KMS-11 (cell line): ENCODE data around the gene RNF38.

ENCODE experiments used
- H2AFZ ChIP-seq: fragments of 200-600 bp; sonication (generic); 2 replicates; pipeline ENCODE4 v1.6.1; 2016; ENCODE audit warnings: antibody characterized with exemption, mixed run types, low read depth
- H3K27ac ChIP-seq: fragments of 200-600 bp; sonication (generic); 2 replicates; pipeline ENCODE4 v1.6.1; 2016; ENCODE audit warnings: mild to moderate bottlenecking, mixed run types
- H3K27me3 ChIP-seq: fragments of 200-600 bp; sonication (generic); 2 replicates; pipeline ENCODE4 v1.6.1; 2017; ENCODE audit warnings: mild to moderate bottlenecking, low read depth, mixed run types, moderate library complexity; ENCODE audit not compliant: insufficient read depth
- H3K36me3 ChIP-seq: fragments of 200-600 bp; sonication (generic); 2 replicates; pipeline ENCODE4 v1.6.1; 2017; ENCODE audit warnings: mild to moderate bottlenecking, mixed run types; ENCODE audit not compliant: insufficient read depth
- H3K4me1 ChIP-seq: fragments of 200-600 bp; sonication (generic); 2 replicates; pipeline ENCODE4 v1.6.1; 2016; ENCODE audit warnings: mild to moderate bottlenecking, low read depth, mixed run types; ENCODE audit not compliant: poor library complexity, severe bottlenecking
- H3K4me2 ChIP-seq: fragments of 200-600 bp; sonication (generic); 2 replicates; pipeline ENCODE4 v1.7.0; 2016; ENCODE audit warnings: mild to moderate bottlenecking, mixed run types
- H3K4me3 ChIP-seq: fragments of 200-600 bp; sonication (generic); IDR thresholded peaks from 2 replicates; pipeline ENCODE4 v1.6.1; 2017; ENCODE audit warnings: low read depth, low read length, mixed read lengths; ENCODE audit not compliant: insufficient read depth
- H3K79me2 ChIP-seq: fragments of 200-600 bp; sonication (generic); 2 replicates; pipeline ENCODE4 v1.6.1; 2016; ENCODE audit warnings: low read depth, mixed run types; ENCODE audit not compliant: insufficient read depth
- H3K9ac ChIP-seq: fragments of 200-600 bp; sonication (generic); 2 replicates; pipeline ENCODE4 v1.6.1; 2016; ENCODE audit warnings: mild to moderate bottlenecking, mixed run types
- H4K20me1 ChIP-seq: fragments of 200-600 bp; sonication (generic); 2 replicates; pipeline ENCODE4 v1.6.1; 2016; ENCODE audit warnings: mild to moderate bottlenecking, mixed run types; ENCODE audit not compliant: insufficient read depth
- CTCF ChIP-seq: fragments of 200-600 bp; sonication (generic); conservative IDR thresholded peaks from 2 replicates; pipeline ENCODE4 v1.6.1; 2017; ENCODE audit warnings: low read depth, mild to moderate bottlenecking, antibody characterized with exemption, low read length, moderate library complexity, mixed read lengths

The RNF38 gene

DNA sequence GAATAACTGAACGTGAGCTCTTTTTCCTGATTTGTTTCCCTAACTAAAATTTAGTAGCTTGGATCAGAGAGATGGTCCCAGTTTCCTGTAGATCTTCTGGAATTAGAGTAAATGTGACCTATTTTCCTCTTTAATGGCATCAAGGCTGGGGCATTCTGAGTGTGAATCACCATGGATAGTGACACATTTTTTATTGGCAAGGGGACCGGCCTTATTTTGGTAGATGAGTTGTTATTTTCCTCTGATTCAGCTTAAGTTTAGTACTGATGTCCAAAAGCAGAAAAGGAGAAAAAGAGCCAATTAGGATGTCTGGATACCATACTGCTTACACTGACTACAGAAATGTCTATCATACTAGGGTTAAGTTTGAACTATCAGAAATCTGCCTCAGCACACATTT lies 68.1 kb downstream of the RNF38 start:
- Histone ChIP-seq H3K4me2 (no peak overlapping the region), H3K9ac (no peak overlapping the region), H3K79me2 (no peaks in the 10 kb centered on the region), H2AFZ (no peak overlapping the region), H3K27ac (no peak overlapping the region), H3K4me3 (no peak overlapping the region), H3K4me1 (peaks cover 27% of the 10 kb centered on the region), H3K36me3 (no peaks in the 10 kb centered on the region), H3K27me3 (no peaks in the 10 kb centered on the region), H4K20me1 (no peaks in the 10 kb centered on the region)
- TF ChIP-seq CTCF, result no peak

GRCh38 chr9:36328798-36329411 lies 71.2 kb downstream of the RNF38 start:
- Histone ChIP-seq H2AFZ (no peak overlapping the region), H3K4me2 (no peak overlapping the region), H3K4me1 (no peaks in the 10 kb centered on the region), H3K27me3 (no peaks in the 10 kb centered on the region), H3K9ac (no peak overlapping the region), H3K36me3 (no peaks in the 10 kb centered on the region), H3K79me2 (no peaks in the 10 kb centered on the region), H3K27ac (no peak overlapping the region), H4K20me1 (no peaks in the 10 kb centered on the region), H3K4me3 (no peak overlapping the region)
- TF ChIP-seq CTCF, result peak; percentile 93

- no peaks in the 10 kb centered on the region for H3K36me3 ChIP-seq
- no peaks in the 10 kb centered on the region for H4K20me1 ChIP-seq
- no peak for TF ChIP-seq CTCF
- H3K27me3 ChIP-seq, result no peaks in the 10 kb centered on the region
- H3K79me2 ChIP-seq, result no peaks in the 10 kb centered on the region
- H3K4me3 ChIP-seq, result no peak overlapping the region
- no peak overlapping the region for H3K27ac ChIP-seq
- H3K4me2 ChIP-seq, result no peak overlapping the region
- H2AFZ ChIP-seq, result no peak overlapping the region
- no peak overlapping the region for H3K9ac ChIP-seq
- no peaks in the 10 kb centered on the region for H3K4me1 ChIP-seq
Observed at GRCh38 chr9:36325081-36325828, 74.8 kb downstream of the RNF38 start.

- no peak overlapping the region for H2AFZ ChIP-seq
- no peak overlapping the region for H3K4me2 ChIP-seq
- no peak overlapping the region for H3K4me3 ChIP-seq
Observed at GRCh38 chr9:36323926-36324325, 76.1 kb downstream of the RNF38 start.

More at GRCh38 chr9:36323926-36324325, 76.1 kb downstream of the RNF38 start:
- TF ChIP-seq CTCF, result no peak
- H3K27me3 ChIP-seq, result no peaks in the 10 kb centered on the region
- H3K36me3 ChIP-seq, result no peaks in the 10 kb centered on the region
- no peaks in the 10 kb centered on the region for H3K79me2 ChIP-seq
- H4K20me1 ChIP-seq, result no peaks in the 10 kb centered on the region
- H3K9ac ChIP-seq, result no peak overlapping the region
- no peaks in the 10 kb centered on the region for H3K4me1 ChIP-seq
- H3K27ac ChIP-seq, result no peak overlapping the region
